ENCODE results near the gene NIN. TPM values are rescaled to one million over a fixed set of nuclear protein-coding genes. Genes with fewer than 3 reads are reported as not detected.

NIN gene
- total and polyA plus RNA-seq, 2 of the 4 experiments (the other 2 are of a cell fraction) = 15.2 to 98.4 TPM

- peaks cover 26 to 52% of the 10 kb centered on the region in 2 experiments for H3K79me1 ChIP-seq (ENCODE audit: low read depth in 1 of 2, low read length in 2 of 2)
- peak overlapping the region; percentile 81 for H2AK9ac ChIP-seq (replicated peaks; ENCODE audit: low read depth, low read length, poor library complexity)
- no peaks in the 10 kb centered on the region for H3K27me3 ChIP-seq (ENCODE audit: control insufficient read depth, insufficient read depth, low read length)
- H3K23ac ChIP-seq (ENCODE audit: low read depth, low read length) = peak overlapping the region; percentile 85
- ChIA-PET CTCF (interaction anchor here (0.9 kb wide), 1 partner anchor 52 kb away, joined by 4 read pairs; no protein-coding TSS in a partner anchor), POLR2A (ENCODE audit: unreplicated experiment) (interaction anchor here (0.6 kb wide), 1 partner anchor 278 kb away, joined by 3 read pairs; no protein-coding TSS in a partner anchor)
- TF ChIP-seq CTCF (conservative IDR thresholded peaks at IDR 0.05; ENCODE audit: low read depth, low read length) = no peak
- TF ChIP-seq MAFK (IDR thresholded peaks at IDR 0.05; ENCODE audit: low read depth, low read length) = no peak
- TF ChIP-seq SMC3 (IDR thresholded peaks at IDR 0.05; ENCODE audit: low read depth, low read length) = no peak
- TF ChIP-seq RCOR1 (IDR thresholded peaks at IDR 0.05; ENCODE audit: insufficient replicate concordance, low read length) = no peak
- no peak for TF ChIP-seq POLR2A (IDR thresholded peaks at IDR 0.05; ENCODE audit: low read depth, low read length)
- no peak for TF ChIP-seq ELK1 (IDR thresholded peaks at IDR 0.05; ENCODE audit: borderline replicate concordance, low read depth, low read length)
- no peak for TF ChIP-seq CHD1 (IDR thresholded peaks at IDR 0.05; ENCODE audit: low read depth, low read length)
- TF ChIP-seq BHLHE40 (IDR thresholded peaks at IDR 0.05; ENCODE audit: low read depth, low read length) = no peak
- no peak for TF ChIP-seq USF2 (IDR thresholded peaks at IDR 0.05; ENCODE audit: low read depth, low read length)
- no peak for TF ChIP-seq NFE2L2 (IDR thresholded peaks at IDR 0.05; ENCODE audit: low read depth, low read length)
- no peak for TF ChIP-seq MXI1 (IDR thresholded peaks at IDR 0.05; ENCODE audit: borderline replicate concordance, low read depth, low read length)
- no peak for TF ChIP-seq MAZ (IDR thresholded peaks at IDR 0.05; ENCODE audit: borderline replicate concordance, low read depth, low read length)
- TF ChIP-seq CEBPB (IDR thresholded peaks at IDR 0.05; ENCODE audit: low read depth, low read length) = no peak
- no peak for TF ChIP-seq RAD21 (IDR thresholded peaks at IDR 0.05; ENCODE audit: low read length)
- TF ChIP-seq FOS (IDR thresholded peaks at IDR 0.05; ENCODE audit: low read depth, low read length) = no peak
- no peak overlapping the region for H2BK5ac ChIP-seq (ENCODE audit: low read depth, low read length, poor library complexity, severe bottlenecking)
- peaks cover 49% of the 10 kb centered on the region for H4K20me1 ChIP-seq (ENCODE audit: insufficient read depth, low read length)
- H4K91ac ChIP-seq (ENCODE audit: insufficient read depth, low read depth, low read length) = 0 out of 2 replicates have a peak overlapping the region, but pooled peaks have one; percentile 19
- no peak overlapping the region for H3K18ac ChIP-seq (ENCODE audit: low read depth, low read length)
- intact Hi-C loops (cut with micrococcal nuclease) (loop anchor here (2.0 kb wide), 2 partner anchors 31 to 35 kb away; no protein-coding TSS in a partner anchor), in situ Hi-C loops (cut with MboI; ENCODE audit: low sequenced_read_pairs) (no loop called here), dilution Hi-C loops (cut with HindIII; ENCODE audit: low sequenced_read_pairs, unreplicated experiment) (no loop called here)
- H2BK15ac ChIP-seq (ENCODE audit: low read depth, low read length) = no peak overlapping the region
- H3K9ac ChIP-seq (ENCODE audit: low read depth, low read length) = peak overlapping the region; percentile 43
- H3K27ac ChIP-seq (ENCODE audit: insufficient read depth, low read length) = no peak overlapping the region
- H2AK5ac ChIP-seq (ENCODE audit: low read depth, low read length) = no peak overlapping the region; the same call in 1 of the 2 replicates
- BruUV-seq (replicated peaks) = no TSS peak
- H2AFZ ChIP-seq (replicated peaks; ENCODE audit: low read length, poor library complexity) = peak overlapping the region; percentile 84
- H3K4me2 ChIP-seq (ENCODE audit: low read depth, low read length) = peak overlapping the region; percentile 84
- no peaks in the 10 kb centered on the region for H3K9me3 ChIP-seq (ENCODE audit: control insufficient read depth, insufficient read depth, low read length)
- H3K9me1 ChIP-seq (ENCODE audit: insufficient read depth, low read length) = peaks cover 10% of the 10 kb centered on the region
- H2BK20ac ChIP-seq (ENCODE audit: low read depth, low read length) = no peak overlapping the region
- H3K56ac ChIP-seq (ENCODE audit: extremely low read depth, insufficient read depth, low read length) = no peak overlapping the region
- no peak for ATAC-seq (ENCODE audit: low read depth)
- no peaks in the 10 kb centered on the region; the same call in 1 of the 2 replicates for H3K36me3 ChIP-seq (ENCODE audit: control insufficient read depth, insufficient read depth, low read length)
- WGBS, 2 experiments (ENCODE audit: extremely low coverage in 2 of 2, insufficient read length in 1 of 2) = 5% methylated on average over 10 of the region's 14 CpGs; no CpG with 5 or more reads in 1 of the 2 experiments
- H3K4me1 ChIP-seq (ENCODE audit: control insufficient read depth, insufficient read depth, low read length) = peaks cover 14% of the 10 kb centered on the region
- peak overlapping the region; percentile 20; the same call in 1 of the 2 replicates for H3K4ac ChIP-seq (ENCODE audit: low read depth, low read length)
- peak overlapping the region; percentile 73 for H3K4me3 ChIP-seq (ENCODE audit: insufficient read depth, low read depth, low read length)
- H3K14ac ChIP-seq (replicated peaks; ENCODE audit: low read depth, low read length) = peak overlapping the region; percentile 7; the same call in 1 of the 2 replicates
- no peak for DNase-seq
- H2BK120ac ChIP-seq (ENCODE audit: low read depth, low read length) = no peak overlapping the region
- H4K8ac ChIP-seq (ENCODE audit: low read depth in 2 of 2, low read length in 2 of 2) = no peak overlapping the region
- H4K5ac ChIP-seq (ENCODE audit: low read depth, low read length) = no peak overlapping the region
Measured at GRCh38 chr14:50829489-50830043, 1.4 kb downstream of the NIN start.
